ENCODE measurements around the gene MFN2.

GRCh38 chr1:12059722-12060464 is 79.6 kb downstream of the MFN2 start:
- TF ChIP-seq CTCF (IDR thresholded peaks at IDR 0.05) = no peak
- TF ChIP-seq POLR2A (IDR thresholded peaks at IDR 0.05) = no peak
